Brain microvascular endothelial cell (primary cell): Measurements from ENCODE around the gene LRRC4C.

Experiments used
- DNase-seq: peaks from one replicate; pipeline ENCODE4 v3.0.0-alpha.2; 2020
- H3K27ac ChIP-seq: fragments of 250-450 bp; sonication (Bioruptor Pico); 2 replicates; pipeline ENCODE4 v1.5.1; 2020; ENCODE audit warnings: mild to moderate bottlenecking, moderate library complexity
- H3K27me3 ChIP-seq: fragments of 250-450 bp; sonication (Bioruptor Pico); replicated peaks from 2 replicates; pipeline ENCODE4 v1.5.1; 2020; ENCODE audit warnings: mild to moderate bottlenecking
- H3K36me3 ChIP-seq: fragments of 250-450 bp; sonication (Bioruptor Pico); replicated peaks from 2 replicates; pipeline ENCODE4 v1.5.1; 2020; ENCODE audit warnings: mild to moderate bottlenecking
- H3K4me3 ChIP-seq: 2 replicates; pipeline ENCODE4 v1.5.1; 2011; ENCODE audit warnings: low read depth, mild to moderate bottlenecking, control low read depth, low read length, moderate library complexity
- in situ Hi-C: cut with HindIII; loops from 2 replicates; pipeline ENCODE4 v1.10.0; 2017; ENCODE audit warnings: low sequenced_read_pairs, low pct_ligation_motif_present
- TF ChIP-seq, protein P1 (sequence below): IDR thresholded peaks from 2 replicates; pipeline ENCODE4 v1.5.1; 2011; ENCODE audit warnings: low read depth, mild to moderate bottlenecking, moderate library complexity, low read length, control low read depth, inconsistent platforms; ENCODE audit errors: missing control alignments

Gene LRRC4C

DNA sequence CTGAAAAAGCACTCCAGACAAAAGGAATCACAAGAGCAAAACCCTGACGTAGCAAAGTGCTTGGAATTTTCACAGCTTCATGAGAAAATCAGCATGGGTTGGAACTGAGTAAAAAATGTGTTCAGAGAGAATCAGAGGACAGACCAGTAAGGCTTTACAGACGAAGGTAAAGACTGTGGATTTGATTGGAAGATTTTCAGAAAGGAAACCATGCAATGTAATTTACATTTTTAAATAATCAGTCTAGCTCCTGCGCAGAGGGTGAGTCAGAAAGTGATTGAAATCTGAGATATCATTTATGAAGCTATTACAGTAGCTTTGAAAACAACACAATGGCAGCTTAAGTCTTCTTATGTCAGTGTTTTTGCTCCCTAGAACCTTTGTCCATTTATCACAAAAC lies 1122.3 kb downstream of the LRRC4C start:
- H3K4me3 ChIP-seq, result no peak overlapping the region
- TF ChIP-seq, protein P1, sequence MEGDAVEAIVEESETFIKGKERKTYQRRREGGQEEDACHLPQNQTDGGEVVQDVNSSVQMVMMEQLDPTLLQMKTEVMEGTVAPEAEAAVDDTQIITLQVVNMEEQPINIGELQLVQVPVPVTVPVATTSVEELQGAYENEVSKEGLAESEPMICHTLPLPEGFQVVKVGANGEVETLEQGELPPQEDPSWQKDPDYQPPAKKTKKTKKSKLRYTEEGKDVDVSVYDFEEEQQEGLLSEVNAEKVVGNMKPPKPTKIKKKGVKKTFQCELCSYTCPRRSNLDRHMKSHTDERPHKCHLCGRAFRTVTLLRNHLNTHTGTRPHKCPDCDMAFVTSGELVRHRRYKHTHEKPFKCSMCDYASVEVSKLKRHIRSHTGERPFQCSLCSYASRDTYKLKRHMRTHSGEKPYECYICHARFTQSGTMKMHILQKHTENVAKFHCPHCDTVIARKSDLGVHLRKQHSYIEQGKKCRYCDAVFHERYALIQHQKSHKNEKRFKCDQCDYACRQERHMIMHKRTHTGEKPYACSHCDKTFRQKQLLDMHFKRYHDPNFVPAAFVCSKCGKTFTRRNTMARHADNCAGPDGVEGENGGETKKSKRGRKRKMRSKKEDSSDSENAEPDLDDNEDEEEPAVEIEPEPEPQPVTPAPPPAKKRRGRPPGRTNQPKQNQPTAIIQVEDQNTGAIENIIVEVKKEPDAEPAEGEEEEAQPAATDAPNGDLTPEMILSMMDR, result no peak
- in situ Hi-C loops, result no loop called here
- no peaks in the 10 kb centered on the region for H3K36me3 ChIP-seq
- H3K27ac ChIP-seq, result no peak overlapping the region
- H3K27me3 ChIP-seq, result no peaks in the 10 kb centered on the region
- peak; percentile 7 for DNase-seq

DNA sequence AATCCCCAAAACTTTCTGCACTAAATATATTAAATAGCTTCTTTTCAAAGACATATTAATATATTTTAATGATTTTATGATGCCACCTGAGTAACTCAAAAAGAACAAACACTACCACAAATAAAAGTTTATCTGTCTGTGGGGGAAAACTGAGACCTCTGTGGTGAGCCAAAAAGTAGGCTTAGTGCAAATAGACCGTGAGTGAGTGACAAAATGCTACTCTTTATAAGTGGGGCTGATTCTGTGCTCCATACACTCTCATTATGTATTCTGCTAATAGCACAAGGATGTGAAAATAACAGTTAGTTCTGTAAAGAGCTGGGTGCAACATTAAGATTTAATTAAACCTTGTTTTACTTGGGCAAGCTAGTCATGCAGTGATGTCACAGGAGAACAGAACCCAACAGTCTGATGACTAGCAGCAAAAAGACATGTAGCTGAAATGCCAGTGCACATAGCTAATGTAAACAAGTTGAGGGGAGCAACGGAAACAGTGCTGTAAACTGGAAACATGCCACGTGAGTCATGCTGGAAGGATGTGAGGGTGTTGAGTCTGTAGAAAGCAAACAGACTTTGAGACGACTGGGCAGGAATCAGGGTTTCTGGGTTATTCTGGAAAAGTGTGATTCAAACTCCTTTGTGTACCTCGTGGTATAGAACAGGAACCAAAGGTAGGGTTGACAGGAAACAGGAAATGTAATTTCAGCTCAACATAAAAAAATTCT lies 1130.4 kb downstream of the LRRC4C start:
- H3K36me3 ChIP-seq, result no peaks in the 10 kb centered on the region
- H3K27ac ChIP-seq, result peak overlapping the region; percentile 71
- TF ChIP-seq, protein P1, result no peak
- H3K27me3 ChIP-seq, result no peaks in the 10 kb centered on the region
- DNase-seq, result peak; percentile 100
- H3K4me3 ChIP-seq, result no peak overlapping the region
- in situ Hi-C loops, result no loop called here

DNA sequence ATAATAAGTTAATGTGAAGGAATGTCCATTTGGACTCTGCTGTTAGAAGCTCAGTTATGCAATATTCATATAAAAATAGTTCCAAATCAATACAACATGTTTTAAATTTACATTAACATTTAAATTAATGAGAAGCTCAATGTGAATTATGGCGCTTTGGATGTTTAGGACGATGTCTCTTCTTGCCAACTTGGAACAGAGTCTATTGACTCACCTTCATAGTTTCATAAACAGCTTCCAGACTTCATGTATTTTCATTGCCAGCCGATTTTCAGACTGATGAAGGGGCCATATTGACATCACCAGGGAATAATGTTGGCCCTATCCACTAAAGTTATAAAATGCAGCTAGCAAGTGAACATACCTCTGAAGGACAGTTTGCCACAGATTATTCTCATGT lies 1136.2 kb downstream of the LRRC4C start:
- no peak for DNase-seq
- Histone ChIP-seq H3K27me3 (no peaks in the 10 kb centered on the region), H3K4me3 (no peak overlapping the region), H3K27ac (no peak overlapping the region), H3K36me3 (no peaks in the 10 kb centered on the region)
- TF ChIP-seq, protein P1, result no peak
- in situ Hi-C loops, result no loop called here

DNA sequence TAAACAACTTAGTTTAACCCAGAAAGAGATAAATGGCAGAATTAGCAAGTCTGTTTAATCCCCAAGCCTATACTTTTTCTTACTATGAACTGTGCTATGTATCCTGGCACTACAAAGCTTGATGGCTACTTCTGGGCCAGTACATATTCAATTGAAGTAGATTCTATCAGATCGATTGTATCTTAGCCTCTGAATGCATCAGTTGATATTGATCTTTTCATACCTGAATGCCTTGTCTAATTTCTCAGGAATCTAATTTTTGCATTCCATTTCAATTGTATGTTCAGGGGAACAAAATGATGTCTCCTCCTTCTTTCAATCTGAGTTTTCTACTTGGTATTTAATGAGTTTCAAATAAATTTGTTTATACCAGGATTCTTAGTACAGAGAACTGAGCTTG lies 1137.9 kb downstream of the LRRC4C start:
- Histone ChIP-seq H3K4me3 (no peak overlapping the region), H3K36me3 (no peaks in the 10 kb centered on the region), H3K27ac (no peak overlapping the region), H3K27me3 (no peaks in the 10 kb centered on the region)
- DNase-seq, result no peak
- TF ChIP-seq, protein P1, result no peak
- in situ Hi-C loops, result no loop called here

DNA sequence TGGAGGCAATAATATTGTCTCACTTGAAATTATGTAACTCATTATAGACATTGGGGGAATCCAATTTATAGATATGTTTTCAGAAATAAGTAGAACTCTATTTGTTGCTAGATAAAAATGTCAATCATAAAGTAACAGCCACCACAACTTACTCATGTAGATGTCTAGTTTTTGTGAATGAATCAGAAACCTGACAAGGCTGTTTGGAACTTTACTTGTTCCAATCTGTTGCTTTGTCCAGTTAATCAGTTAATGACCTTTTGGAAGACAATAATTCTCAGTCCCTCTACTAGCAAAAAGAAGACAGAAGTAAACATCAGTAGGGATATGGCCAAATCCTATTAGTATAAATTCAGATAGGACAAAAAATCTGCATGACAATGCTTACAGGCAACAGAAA lies 1143.3 kb downstream of the LRRC4C start:
- no peak for DNase-seq
- no peaks in the 10 kb centered on the region for H3K27me3 ChIP-seq
- H3K36me3 ChIP-seq, result no peaks in the 10 kb centered on the region
- TF ChIP-seq, protein P1, result no peak
- H3K27ac ChIP-seq, result no peak overlapping the region
- H3K4me3 ChIP-seq, result no peak overlapping the region
- in situ Hi-C loops, result no loop called here

DNA sequence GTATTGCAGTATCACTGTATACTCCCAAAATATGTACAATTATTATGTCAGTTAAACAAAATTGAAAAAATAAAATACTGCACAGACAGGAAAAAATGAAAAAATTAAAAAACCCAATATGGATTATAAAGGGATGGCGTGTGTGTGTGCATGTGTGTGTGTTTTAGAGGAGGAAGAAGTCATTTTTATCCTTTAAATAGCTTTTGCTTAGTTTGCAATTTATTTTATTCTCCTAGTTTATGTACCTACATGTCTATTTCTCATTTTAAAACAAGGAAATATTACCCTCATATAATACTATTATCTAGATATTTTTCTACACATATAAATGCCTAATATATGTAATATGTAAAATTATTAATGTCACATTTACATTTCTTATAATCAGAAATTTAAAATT lies 1144.3 kb downstream of the LRRC4C start:
- in situ Hi-C loops, result no loop called here
- Histone ChIP-seq H3K27ac (no peak overlapping the region), H3K27me3 (no peaks in the 10 kb centered on the region), H3K4me3 (no peak overlapping the region), H3K36me3 (no peaks in the 10 kb centered on the region)
- DNase-seq, result no peak
- TF ChIP-seq, protein P1, result no peak
